Activated T-cell treated with anti-CD3 and anti-CD28 coated beads, Interleukin-2, amount 50 U/mL, for 4 hours (primary cell): ENCODE data around the gene CAMKK2. TPM values are rescaled to one million over a fixed set of nuclear protein-coding genes. Genes with fewer than 3 reads are reported as not detected.
"Not testable (repeated sequence)": the region's sequence is repeated elsewhere in the genome, so short reads cannot be mapped to it uniquely, and the experiment has no call there.

Experiments
- ATAC-seq, 2 donors: fragments of 200-7000 bp; cut with Tn5 transposase; one replicate each; pipeline ENCODE4 v1.10.0; 2021
- DNase-seq: peaks from one replicate; pipeline ENCODE4 v3.0.0-alpha.2; 2020
- H3K27me3 Mint-ChIP-seq: one replicate; pipeline ENCODE4 v1.8.0; 2021; ENCODE audit warnings: low read depth, mixed read lengths
- H3K36me3 Mint-ChIP-seq: one replicate; pipeline ENCODE4 v1.8.0; 2022; ENCODE audit warnings: mixed read lengths; ENCODE audit not compliant: insufficient read depth
- H3K4me1 Mint-ChIP-seq: one replicate; pipeline ENCODE4 v1.8.0; 2021; ENCODE audit warnings: low read depth, mixed read lengths
- H3K4me3 Mint-ChIP-seq: one replicate; pipeline ENCODE4 v1.8.0; 2021; ENCODE audit warnings: mild to moderate bottlenecking, moderate library complexity, mixed read lengths
- H3K9me3 Mint-ChIP-seq: one replicate; pipeline ENCODE4 v1.8.0; 2021; ENCODE audit warnings: mixed read lengths
- total RNA-seq, 3 donors: library from RNA; stranded (reverse); gene quantifications; one replicate each; pipeline ENCODE4 v1.2.1, GENCODE V29; 2021

Gene CAMKK2
- total RNA-seq, 3 donors from 2014 or later: 28.9 to 41.4 (median 39.3) TPM

DNA sequence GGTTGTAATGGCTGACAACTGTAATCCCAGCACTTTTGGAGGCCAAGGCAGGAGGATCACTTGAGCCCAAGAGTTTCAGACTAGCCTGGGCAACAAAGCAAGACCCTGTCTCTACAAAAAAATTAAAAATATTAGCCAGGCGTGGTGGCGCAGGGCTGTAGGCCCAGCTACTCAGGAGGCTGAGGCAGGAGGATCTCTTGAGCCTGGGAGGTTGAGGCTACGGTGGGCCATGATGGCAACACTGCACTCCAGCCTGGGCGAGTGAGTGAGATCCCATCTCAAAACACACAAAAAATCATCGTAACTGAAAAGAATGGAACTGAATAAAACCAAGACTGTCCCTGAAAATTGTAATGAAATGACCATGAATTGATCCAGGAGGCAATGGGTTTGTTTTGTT, 6.1 kb downstream of the CAMKK2 start:
- Mint-ChIP-seq H3K4me1 (peaks cover 14% of the 10 kb centered on the region), H3K27me3 (no peaks in the 10 kb centered on the region), H3K9me3 (no peaks in the 10 kb centered on the region), H3K36me3 (peaks cover 7% of the 10 kb centered on the region), H3K4me3 (no peak overlapping the region)
- no peak for DNase-seq
- no peak for ATAC-seq

DNA sequence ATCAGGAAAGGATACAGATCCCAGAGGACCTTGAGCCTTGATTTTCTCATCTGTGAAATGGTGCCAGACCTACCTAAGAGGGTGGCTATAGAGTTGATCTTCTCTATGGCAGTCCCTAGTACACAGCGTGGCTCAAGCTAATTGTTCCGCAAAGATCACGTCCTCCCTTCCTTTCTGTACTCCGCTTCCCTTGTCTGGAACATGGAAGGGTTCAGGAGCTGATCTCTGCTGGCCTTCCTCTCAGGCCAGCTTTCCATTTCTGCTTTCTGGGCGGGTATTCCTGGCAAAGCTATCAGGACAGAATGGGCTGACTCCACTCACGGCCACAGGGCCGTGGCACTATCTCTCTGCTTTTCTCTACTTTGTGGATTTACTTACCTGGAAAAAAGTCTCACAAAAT, 6.5 kb downstream of the CAMKK2 start:
- ATAC-seq: no peak
- no peak for DNase-seq
- Mint-ChIP-seq H3K27me3 (no peaks in the 10 kb centered on the region), H3K9me3 (no peaks in the 10 kb centered on the region), H3K36me3 (peaks cover 7% of the 10 kb centered on the region), H3K4me3 (no peak overlapping the region), H3K4me1 (peaks cover 11% of the 10 kb centered on the region)

DNA sequence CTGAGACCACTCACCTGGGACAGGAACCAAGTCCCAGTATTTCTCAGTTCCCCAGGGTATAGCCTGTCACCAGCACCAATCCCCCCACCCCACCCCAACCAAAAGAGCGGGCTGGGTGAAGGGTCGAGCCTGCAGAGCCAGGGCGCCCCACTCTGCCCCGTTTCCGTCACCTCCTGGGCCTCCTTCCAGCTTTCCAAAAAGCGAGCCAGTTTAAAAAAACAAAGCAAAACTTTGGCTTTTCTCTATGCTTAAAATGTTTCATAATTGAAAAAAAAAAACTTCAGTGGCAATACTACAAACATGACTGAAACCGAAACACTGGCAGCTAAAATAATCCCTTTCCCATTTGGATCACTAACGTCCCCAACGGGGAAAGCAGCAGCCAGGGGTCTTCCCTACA, 7.5 kb downstream of the CAMKK2 start:
- no peaks in the 10 kb centered on the region for H3K27me3 Mint-ChIP-seq
- peaks cover 7% of the 10 kb centered on the region for H3K36me3 Mint-ChIP-seq
- no peak for ATAC-seq
- H3K9me3 Mint-ChIP-seq: no peaks in the 10 kb centered on the region
- peaks cover 7% of the 10 kb centered on the region for H3K4me1 Mint-ChIP-seq
- no peak for DNase-seq
- no peak overlapping the region for H3K4me3 Mint-ChIP-seq

DNA sequence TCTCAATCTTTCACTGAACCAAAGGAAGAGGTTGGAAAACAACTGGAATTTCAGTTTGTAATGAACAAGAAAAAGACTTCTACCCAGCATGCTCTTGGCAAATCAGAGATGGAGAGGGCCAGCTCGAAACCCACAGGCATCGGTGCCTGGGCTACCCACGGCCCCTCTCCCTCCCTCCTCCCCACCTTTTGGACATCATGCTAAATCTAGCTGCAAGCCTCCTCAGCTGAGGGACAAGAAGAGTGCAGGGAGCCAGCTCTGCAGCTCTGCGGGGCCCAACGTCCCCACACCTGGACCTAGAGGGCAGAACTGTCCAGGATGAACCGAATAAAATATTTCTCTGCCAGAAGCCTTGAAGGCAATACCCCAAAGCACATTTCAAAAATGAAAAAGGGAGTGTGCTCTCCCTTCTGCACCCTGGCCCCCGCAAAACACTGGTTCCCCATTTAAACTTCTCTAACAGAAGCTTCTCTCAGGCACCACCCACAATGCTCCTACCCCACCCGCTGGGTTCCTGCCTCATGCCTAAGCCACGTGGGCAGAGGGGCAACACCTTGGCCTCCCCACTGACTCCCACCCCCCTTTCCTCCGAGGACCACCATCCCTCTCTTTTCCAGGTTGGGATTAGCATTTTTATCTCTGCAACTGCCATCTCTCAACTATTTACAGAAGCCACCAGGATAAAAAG, 8.2 kb downstream of the CAMKK2 start:
- Mint-ChIP-seq H3K9me3 (no peaks in the 10 kb centered on the region), H3K4me3 (no peak overlapping the region), H3K36me3 (peaks cover 7% of the 10 kb centered on the region), H3K4me1 (peaks cover 7% of the 10 kb centered on the region), H3K27me3 (no peaks in the 10 kb centered on the region)
- DNase-seq (no peak), ATAC-seq (no peak)

DNA sequence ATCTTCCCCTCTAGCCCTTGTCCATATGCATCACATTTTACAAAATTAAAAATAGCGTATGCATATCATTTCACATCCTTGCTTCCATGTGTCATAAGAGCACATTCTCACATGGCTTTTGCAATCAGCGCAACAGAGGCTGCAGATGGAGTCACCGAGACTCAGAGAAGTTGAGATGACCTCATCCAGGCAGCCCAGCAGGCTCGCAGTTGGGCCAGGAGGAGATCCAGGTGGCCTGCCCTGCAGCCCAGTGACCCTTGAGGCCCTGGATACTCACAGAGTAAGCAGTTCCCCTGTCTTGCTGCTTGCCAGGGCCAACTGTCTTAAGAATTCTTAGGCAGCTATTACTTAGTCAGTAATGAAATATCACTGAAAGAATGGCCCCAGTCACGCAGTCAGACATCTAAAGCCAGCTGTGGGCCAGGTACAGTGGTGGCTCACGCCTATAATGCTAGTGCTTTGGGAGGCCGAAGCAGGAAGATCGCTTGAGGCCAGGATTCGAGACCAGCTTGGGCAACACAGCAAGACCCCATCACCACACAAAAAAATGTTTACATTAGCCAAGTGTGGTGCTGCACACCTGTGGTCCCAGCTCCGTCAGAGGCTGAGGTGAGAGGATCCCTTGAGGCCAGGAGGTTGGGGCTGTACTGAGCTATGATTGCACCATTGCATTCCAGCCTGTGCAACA, 9.1 kb downstream of the CAMKK2 start:
- ATAC-seq (no peak), DNase-seq (no peak)
- Mint-ChIP-seq H3K36me3 (peaks cover 7% of the 10 kb centered on the region), H3K27me3 (no peaks in the 10 kb centered on the region), H3K4me3 (no peak overlapping the region), H3K9me3 (no peaks in the 10 kb centered on the region), H3K4me1 (peaks cover 7% of the 10 kb centered on the region)

DNA sequence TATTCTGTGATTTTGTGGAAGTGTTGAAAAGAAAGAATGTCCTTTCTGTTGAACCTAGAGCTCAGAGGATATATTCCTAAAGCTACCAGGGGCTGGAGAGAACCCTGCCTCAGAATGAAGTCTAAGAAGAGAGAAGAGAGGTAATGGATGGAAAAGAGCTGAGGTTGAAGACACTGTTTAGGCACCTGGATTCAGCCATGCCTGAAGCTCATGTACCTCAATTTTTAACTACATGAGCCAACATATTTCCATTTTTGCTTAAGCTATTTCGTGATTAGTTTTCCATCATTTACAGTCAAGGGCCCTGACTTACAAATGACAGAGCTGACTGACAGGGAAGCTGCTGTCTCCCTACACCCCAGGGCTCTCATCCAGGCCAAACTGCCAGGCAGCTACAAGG, 10.7 kb downstream of the CAMKK2 start:
- DNase-seq (no peak), ATAC-seq (no peak)
- Mint-ChIP-seq H3K9me3 (no peaks in the 10 kb centered on the region), H3K4me1 (peaks cover 4% of the 10 kb centered on the region), H3K36me3 (no peaks in the 10 kb centered on the region), H3K4me3 (no peak overlapping the region), H3K27me3 (no peaks in the 10 kb centered on the region)

DNA sequence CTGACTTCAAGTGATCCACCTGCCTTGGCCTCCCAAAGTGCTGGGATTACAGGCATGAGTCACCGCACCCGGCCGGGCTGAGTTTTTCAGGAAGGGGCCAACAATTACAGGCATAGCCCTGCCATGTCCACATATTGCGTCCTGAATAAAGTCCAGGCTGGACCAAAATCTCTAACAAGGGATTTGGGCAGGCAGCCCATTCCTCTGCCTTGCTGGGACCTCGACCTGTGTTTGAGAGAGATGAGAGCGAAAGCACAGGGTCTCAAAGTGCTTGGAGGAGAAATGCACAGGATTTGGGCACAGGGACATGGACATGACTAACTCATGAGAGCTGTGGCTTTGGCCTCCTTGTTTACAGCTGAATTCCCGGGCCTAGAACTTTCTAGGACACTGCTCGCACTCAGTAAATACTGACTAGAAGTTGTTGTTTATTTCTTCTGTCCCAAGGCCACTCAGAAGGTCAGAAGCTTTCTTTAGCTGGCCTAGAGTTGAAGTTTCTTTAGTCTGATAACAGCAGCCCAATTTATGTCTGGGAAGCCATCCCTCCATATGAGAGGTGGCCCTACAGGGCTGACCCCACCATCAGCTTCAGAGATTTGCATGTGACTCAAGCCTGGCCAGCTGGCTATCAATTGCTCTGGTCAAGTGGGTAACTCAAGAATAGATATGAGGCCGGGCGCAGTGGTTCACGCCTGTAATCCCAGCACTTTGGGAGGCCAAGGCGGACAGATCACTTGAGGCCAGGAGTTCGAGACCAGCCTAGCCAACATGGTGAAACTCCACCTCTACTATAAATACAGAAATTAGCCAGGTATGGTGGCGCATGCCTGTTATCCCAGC, 11.7 kb downstream of the CAMKK2 start:
- ATAC-seq (no peak), DNase-seq (no peak)
- H3K4me1 Mint-ChIP-seq: peaks cover 2% of the 10 kb centered on the region
- no peaks in the 10 kb centered on the region for H3K36me3 Mint-ChIP-seq
- H3K4me3 Mint-ChIP-seq: no peak overlapping the region
- no peaks in the 10 kb centered on the region for H3K9me3 Mint-ChIP-seq
- no peaks in the 10 kb centered on the region for H3K27me3 Mint-ChIP-seq

- ATAC-seq (no peak), DNase-seq (no peak)
- Mint-ChIP-seq H3K4me1 (no peaks in the 10 kb centered on the region), H3K36me3 (no peaks in the 10 kb centered on the region), H3K27me3 (no peaks in the 10 kb centered on the region), H3K4me3 (no peak overlapping the region), H3K9me3 (no peaks in the 10 kb centered on the region)
Measured at GRCh38 chr12:121283841-121284240, 12.7 kb downstream of the CAMKK2 start.

DNA sequence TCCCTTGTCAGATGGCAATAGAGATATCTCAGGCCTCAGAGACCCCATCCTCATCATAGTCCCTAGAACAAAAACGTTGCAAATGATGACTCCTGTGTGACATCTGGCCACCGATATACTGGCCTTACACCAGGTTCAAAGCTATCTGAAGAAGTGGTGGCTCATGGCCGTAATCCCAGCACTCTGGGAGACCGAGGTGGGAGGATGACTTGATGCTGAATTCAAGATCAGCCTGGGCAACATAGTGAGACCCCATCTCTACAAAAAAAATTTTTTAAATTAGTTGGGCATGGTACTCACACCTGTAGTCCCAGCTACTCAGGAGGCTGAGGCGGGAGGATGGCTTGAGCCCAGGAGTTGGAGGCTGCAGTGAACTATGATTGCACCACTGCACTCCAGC, 13.1 kb downstream of the CAMKK2 start:
- no peaks in the 10 kb centered on the region for H3K27me3 Mint-ChIP-seq
- no peaks in the 10 kb centered on the region for H3K9me3 Mint-ChIP-seq
- no peaks in the 10 kb centered on the region for H3K4me1 Mint-ChIP-seq
- DNase-seq (no peak), ATAC-seq (no peak)
- no peak overlapping the region for H3K4me3 Mint-ChIP-seq
- H3K36me3 Mint-ChIP-seq: peaks cover 2% of the 10 kb centered on the region

DNA sequence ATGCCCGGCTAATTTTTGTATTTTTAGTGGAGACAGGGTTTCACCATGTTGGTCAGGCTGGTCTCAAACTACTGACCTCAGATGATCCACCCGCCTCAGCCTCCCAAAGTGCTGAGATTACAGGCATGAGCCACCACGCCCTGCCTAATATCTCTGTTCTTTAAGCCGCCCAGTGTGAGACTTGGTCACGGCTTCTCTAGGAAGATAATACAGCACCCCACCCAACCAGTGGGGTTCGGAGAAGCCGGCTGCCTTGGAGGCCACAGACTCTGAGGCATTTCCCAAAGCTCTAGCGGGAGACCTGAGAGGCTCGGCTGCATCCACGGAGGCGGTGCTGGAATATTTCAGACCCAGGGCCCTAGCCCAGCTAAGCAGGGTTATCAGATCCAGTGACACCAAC, 13.6 kb downstream of the CAMKK2 start:
- not testable (repeated sequence) for DNase-seq, H3K9me3 Mint-ChIP-seq, H3K4me3 Mint-ChIP-seq, ATAC-seq, H3K4me1 Mint-ChIP-seq, H3K36me3 Mint-ChIP-seq, H3K27me3 Mint-ChIP-seq

DNA sequence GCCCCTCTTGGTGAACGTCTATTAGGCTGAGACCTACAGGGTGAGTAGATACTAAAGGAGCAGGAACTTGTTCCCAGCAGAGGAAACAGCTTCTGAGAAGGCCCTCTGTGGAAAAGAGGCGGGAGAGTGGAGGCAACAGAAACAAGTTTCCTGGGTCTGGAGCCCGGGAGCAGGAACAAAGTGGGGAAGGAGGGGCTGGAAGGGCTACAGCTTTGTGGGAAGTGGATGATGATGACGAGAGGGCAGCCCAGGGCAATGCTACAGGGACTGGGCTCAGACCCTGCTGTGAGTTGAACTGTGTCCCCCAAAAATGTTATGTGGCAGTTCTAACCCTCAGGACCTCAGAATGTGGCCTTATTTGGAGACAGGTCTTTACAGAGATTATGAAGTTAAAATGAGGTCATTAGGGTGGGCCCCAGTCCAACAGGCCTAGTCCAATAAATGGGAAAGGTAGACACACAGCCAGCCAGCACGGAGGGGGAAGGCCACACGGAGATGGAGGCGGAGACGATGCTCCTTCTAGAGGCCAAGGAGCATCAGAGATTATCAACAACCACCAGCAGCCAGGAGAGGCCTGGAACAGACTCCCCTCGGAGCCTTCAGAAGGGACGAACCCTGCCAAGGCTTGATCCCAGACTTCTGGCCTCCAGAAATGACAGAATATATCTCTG, 14.3 kb downstream of the CAMKK2 start:
- H3K9me3 Mint-ChIP-seq: no peaks in the 10 kb centered on the region
- H3K4me3 Mint-ChIP-seq: no peak overlapping the region
- H3K4me1 Mint-ChIP-seq: peaks cover 2% of the 10 kb centered on the region
- no peak for DNase-seq
- peaks cover 6% of the 10 kb centered on the region for H3K36me3 Mint-ChIP-seq
- no peaks in the 10 kb centered on the region for H3K27me3 Mint-ChIP-seq
- ATAC-seq: no peak

DNA sequence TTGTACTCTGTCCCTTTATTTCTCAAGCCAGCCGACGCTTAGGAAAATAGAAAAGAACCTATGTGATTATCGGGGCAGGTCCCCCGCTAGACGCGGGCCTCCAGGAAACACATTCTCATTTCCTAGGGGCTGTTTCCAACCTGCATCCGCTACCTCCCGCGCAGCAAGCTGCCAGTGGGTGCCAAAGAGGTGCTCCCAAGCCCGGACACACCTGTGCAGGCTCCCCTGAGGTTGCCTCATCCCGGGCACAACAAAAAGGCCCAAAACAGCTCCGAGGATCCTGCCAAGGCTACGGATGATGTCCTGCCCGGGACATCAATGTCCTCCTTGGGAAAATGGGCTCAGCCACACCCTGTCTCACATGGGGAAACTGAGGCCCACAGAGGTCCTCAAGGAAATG, 15.4 kb downstream of the CAMKK2 start:
- not testable (repeated sequence) for H3K9me3 Mint-ChIP-seq, H3K4me3 Mint-ChIP-seq, H3K4me1 Mint-ChIP-seq, DNase-seq, H3K36me3 Mint-ChIP-seq, ATAC-seq, H3K27me3 Mint-ChIP-seq

DNA sequence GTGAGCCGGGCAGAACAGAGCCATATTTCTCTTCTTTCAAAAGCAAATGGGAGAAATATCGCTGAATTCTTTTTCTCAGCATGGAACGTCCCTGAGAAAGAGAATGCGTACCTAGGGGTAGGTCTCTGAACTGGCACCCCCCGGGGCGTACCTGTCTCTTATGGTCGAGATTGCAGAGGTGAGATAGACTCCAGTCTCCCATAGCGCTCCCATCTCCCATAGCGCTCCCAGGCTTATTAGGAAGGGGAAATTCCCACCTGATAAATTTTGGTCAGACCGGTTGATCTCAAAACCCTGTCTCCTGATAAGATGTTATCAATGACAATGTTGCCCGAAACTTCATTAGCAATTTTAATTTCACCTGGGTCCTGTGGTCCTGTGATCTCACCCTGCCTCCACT, 16.0 kb downstream of the CAMKK2 start:
- H3K36me3 Mint-ChIP-seq, ATAC-seq, H3K4me3 Mint-ChIP-seq, DNase-seq, H3K27me3 Mint-ChIP-seq, H3K4me1 Mint-ChIP-seq, H3K9me3 Mint-ChIP-seq: not testable (repeated sequence)

GRCh38 chr12:121279507-121279915, 17.0 kb downstream of the CAMKK2 start:
- no peak for DNase-seq
- Mint-ChIP-seq H3K4me3 (no peak overlapping the region), H3K36me3 (peaks cover 6% of the 10 kb centered on the region), H3K4me1 (peaks cover 6% of the 10 kb centered on the region), H3K27me3 (no peaks in the 10 kb centered on the region), H3K9me3 (no peaks in the 10 kb centered on the region)
- ATAC-seq: no peak
